Smooth muscle cell (in vitro differentiated cells): ENCODE results near the gene PLEKHG4B. TPM values are rescaled to one million over a fixed set of nuclear protein-coding genes. Genes with fewer than 3 reads are reported as not detected.

Source experiments
- DNase-seq: peaks from one replicate; lab custom pipeline; 2025; ENCODE audit not compliant: unreplicated experiment; lab: John Stamatoyannopoulos, UW
- H2AFZ ChIP-seq: fragments of 200-600 bp; sonication (generic); 2 replicates; pipeline ENCODE4 v1.6.0; 2016; ENCODE audit warnings: antibody characterized with exemption, low read depth, mild to moderate bottlenecking
- H3F3A ChIP-seq: fragments of 200-600 bp; sonication (generic); 2 replicates; pipeline ENCODE4 v1.6.0; 2017; ENCODE audit warnings: antibody characterized with exemption, low read depth
- H3K27ac ChIP-seq: fragments of 200-600 bp; sonication (generic); 2 replicates; pipeline ENCODE4 v1.5.1; 2016; ENCODE audit warnings: low read depth, mild to moderate bottlenecking
- H3K27me3 ChIP-seq: fragments of 200-600 bp; sonication (generic); 2 replicates; pipeline ENCODE4 v1.6.1; 2016; ENCODE audit warnings: low read depth, mild to moderate bottlenecking
- H3K36me3 ChIP-seq: fragments of 200-600 bp; sonication (generic); 2 replicates; pipeline ENCODE4 v1.5.1; 2016; ENCODE audit warnings: low read depth
- H3K4me1 ChIP-seq: fragments of 200-600 bp; sonication (generic); 2 replicates; pipeline ENCODE4 v1.5.1; 2016; ENCODE audit warnings: low read depth
- H3K4me2 ChIP-seq: fragments of 200-600 bp; sonication (generic); 2 replicates; pipeline ENCODE4 v1.6.0; 2016; ENCODE audit warnings: mild to moderate bottlenecking
- H3K4me3 ChIP-seq: fragments of 200-600 bp; sonication (generic); 2 replicates; pipeline ENCODE4 v1.5.1; 2016; ENCODE audit warnings: mild to moderate bottlenecking
- H3K79me2 ChIP-seq: fragments of 200-600 bp; sonication (generic); 2 replicates; pipeline ENCODE4 v1.6.0; 2016; ENCODE audit warnings: low read depth, mild to moderate bottlenecking
- H3K9ac ChIP-seq: fragments of 200-600 bp; sonication (generic); 2 replicates; pipeline ENCODE4 v1.6.0; 2016; ENCODE audit warnings: low read depth
- H3K9me3 ChIP-seq: fragments of 200-600 bp; sonication (generic); replicated peaks from 2 replicates; pipeline ENCODE4 v1.5.1; 2016; ENCODE audit warnings: low read depth
- H4K20me1 ChIP-seq: fragments of 200-600 bp; sonication (generic); 2 replicates; pipeline ENCODE4 v1.6.0; 2016; ENCODE audit warnings: low read depth
- CTCF ChIP-seq: fragments of 200-600 bp; sonication (generic); IDR thresholded peaks from 2 replicates; pipeline ENCODE4 v1.5.1; 2017; ENCODE audit warnings: borderline replicate concordance, mild to moderate bottlenecking, antibody characterized with exemption; ENCODE audit not compliant: insufficient read depth, poor library complexity, severe bottlenecking
- WGBS: methylation state at CpG from one replicate; pipeline ENCODE4 v1.1.7; 2016; ENCODE audit warnings: low lambda C conversion rate; 5-methylcytosine and 5-hydroxymethylcytosine counted together
- polyA plus RNA-seq: library from polyadenylated mRNA; unstranded; fragments of >200 nt; fragmentation: Nextera tagmentation; extraction: Ambion mirVana; gene quantifications from 2 replicates; pipeline ENCODE4 v1.2.1, GENCODE V29; 2016
- total RNA-seq: library from RNA; depleted of rRNA; stranded (reverse); fragments of >200 nt; gene quantifications from 2 replicates; pipeline ENCODE4 v1.2.3, GENCODE V29; 2014

The PLEKHG4B gene
- total and polyA plus RNA-seq, 2 experiments from 2014 or later: 6.3 to 12.1 TPM

DNA sequence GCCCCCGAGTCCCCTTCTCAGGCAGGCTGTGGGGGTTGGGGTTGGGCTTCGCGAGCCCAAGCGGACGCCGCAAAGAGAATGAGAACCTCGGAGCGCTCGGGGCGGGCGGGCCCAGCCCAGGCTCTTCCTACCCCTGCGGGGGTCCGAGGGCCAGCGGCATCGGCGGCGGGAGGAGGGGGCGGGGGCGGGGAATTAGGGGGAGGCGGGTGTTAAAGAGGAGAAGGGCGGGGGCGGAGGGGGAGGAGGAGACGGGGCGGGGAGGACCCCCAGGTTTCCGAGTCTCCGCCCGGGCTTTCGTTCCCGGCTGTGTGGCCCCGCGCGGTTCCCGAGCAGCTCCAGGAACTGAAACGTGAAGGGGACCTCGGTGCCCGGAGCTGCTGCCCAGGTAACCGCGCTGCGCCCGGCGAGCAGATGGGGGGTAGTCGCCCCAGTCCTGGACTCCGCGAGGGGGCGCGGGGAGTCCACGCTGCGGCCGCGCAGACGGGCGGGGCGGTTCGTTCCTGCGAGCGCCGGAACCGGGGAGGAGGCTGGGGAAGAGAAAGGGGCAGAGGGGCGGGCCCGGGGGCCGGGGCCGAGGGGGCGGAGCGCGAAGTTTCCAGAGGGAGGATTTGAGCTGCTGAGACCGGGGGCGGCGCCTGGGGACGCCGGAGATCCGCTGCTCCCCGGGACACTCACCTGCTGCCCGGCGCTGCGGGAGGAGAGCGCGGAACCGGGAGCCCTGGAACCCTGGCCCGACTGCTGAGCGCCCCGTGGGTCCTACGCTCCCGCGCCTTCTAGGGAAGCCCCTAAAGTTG lies 38.4 kb upstream of the PLEKHG4B start:
- peak overlapping the region; percentile 57 for H3K4me3 ChIP-seq
- no peaks in the 10 kb centered on the region for H3K4me1 ChIP-seq
- no peaks in the 10 kb centered on the region for H3K36me3 ChIP-seq
- TF ChIP-seq CTCF: peak; percentile 6
- no peak for DNase-seq
- H3F3A ChIP-seq: no peaks in the 10 kb centered on the region
- H3K9ac ChIP-seq: no peak overlapping the region
- H3K79me2 ChIP-seq: no peaks in the 10 kb centered on the region
- H3K9me3 ChIP-seq: no peaks in the 10 kb centered on the region
- no peaks in the 10 kb centered on the region for H4K20me1 ChIP-seq
- H3K4me2 ChIP-seq: peak overlapping the region; percentile 94
- peaks cover 68% of the 10 kb centered on the region for H3K27me3 ChIP-seq
- no peak overlapping the region for H3K27ac ChIP-seq
- WGBS: under 1% methylated on average over 34 of the region's 84 CpGs
- peak overlapping the region; percentile 41 for H2AFZ ChIP-seq

- no peak overlapping the region for H3K27ac ChIP-seq
- H3F3A ChIP-seq: no peaks in the 10 kb centered on the region
- H3K4me1 ChIP-seq: no peaks in the 10 kb centered on the region
- H3K4me2 ChIP-seq: peak overlapping the region; percentile 94
- no peaks in the 10 kb centered on the region for H4K20me1 ChIP-seq
- H3K4me3 ChIP-seq: peak overlapping the region; percentile 57
- TF ChIP-seq CTCF: no peak
- H3K9ac ChIP-seq: no peak overlapping the region
- H3K9me3 ChIP-seq: no peaks in the 10 kb centered on the region
- H3K79me2 ChIP-seq: no peaks in the 10 kb centered on the region
- H2AFZ ChIP-seq: no peak overlapping the region
- H3K27me3 ChIP-seq: peaks cover 63% of the 10 kb centered on the region
- 37% methylated on average over 18 of the region's 20 CpGs for WGBS
- no peaks in the 10 kb centered on the region for H3K36me3 ChIP-seq
- no peak for DNase-seq
These were observed 37.7 kb upstream of the PLEKHG4B start for GRCh38 chr5:54175-54730.

- Histone ChIP-seq H3K9me3 (no peaks in the 10 kb centered on the region), H3K27me3 (peaks cover 58% of the 10 kb centered on the region), H3K4me1 (no peaks in the 10 kb centered on the region), H3F3A (no peaks in the 10 kb centered on the region), H3K79me2 (no peaks in the 10 kb centered on the region), H3K4me3 (no peak overlapping the region), H3K27ac (no peak overlapping the region), H3K9ac (no peak overlapping the region), H2AFZ (no peak overlapping the region), H3K36me3 (no peaks in the 10 kb centered on the region), H4K20me1 (no peaks in the 10 kb centered on the region), H3K4me2 (no peak overlapping the region)
- no peak for DNase-seq
- WGBS: 90% methylated on average over 28 of the region's 28 CpGs
- no peak for TF ChIP-seq CTCF
These were observed 36.9 kb upstream of the PLEKHG4B start for GRCh38 chr5:54876-55569.
